ENCODE data around the gene SHE.

GRCh38 chr1:154429841-154430611 is 72.2 kb downstream of the SHE start:
- TF ChIP-seq CTCF (IDR thresholded peaks at IDR 0.05) = no peak
- TF ChIP-seq POLR2A (IDR thresholded peaks at IDR 0.05) = no peak
